HEK293 (cell line): ENCODE data around the gene TFPI.
A peak's percentile ranks its signal among the peaks of the same experiment; 100 is the strongest.

Source experiments
- CTCF ChIA-PET: fragments of 350-600 bp; formaldehyde crosslinking; extraction: SDS; loops from one replicate; lab custom pipeline; 2021; ENCODE audit warnings: antibody characterized with exemption; lab: Yijun Ruan, JAX
- POLR2A ChIA-PET: fragments of 300-600 bp; formaldehyde crosslinking; extraction: SDS; loops from one replicate; lab custom pipeline; 2020; ENCODE audit warnings: antibody characterized with exemption, inconsistent platforms; lab: Yijun Ruan, JAX
- H3K27ac ChIP-seq: fragments of 200-500 bp; sonication (Bioruptor generic); 2 replicates; pipeline ENCODE4 v1.5.1; 2014; ENCODE audit warnings: low read depth, low read length, control low read depth, inconsistent platforms; ENCODE audit errors: extremely low read depth
- H3K36me3 ChIP-seq, 2 experiments: fragments of 200-500 bp in 1 of 2; sonication (Bioruptor generic) in 1 of 2; 1 replicate in 1 of 2; 2 replicates in 1 of 2; pipeline ENCODE4 v1.5.1; 2014 to 2017; ENCODE audit warnings: inconsistent platforms in 2 of 2, low read length in 2 of 2; ENCODE audit not compliant: control insufficient read depth in 2 of 2, insufficient read depth in 1 of 2
- H3K4me1 ChIP-seq: fragments of 200-500 bp; sonication (Bioruptor generic); 2 replicates; pipeline ENCODE4 v1.5.1; 2014; ENCODE audit warnings: mild to moderate bottlenecking, low read length, inconsistent platforms; ENCODE audit not compliant: control insufficient read depth, insufficient read depth
- H3K4me3 ChIP-seq: 2 replicates; pipeline ENCODE4 v1.5.1; 2011; ENCODE audit warnings: low read depth, mild to moderate bottlenecking, control low read depth, low read length, moderate library complexity
- H3K9me3 ChIP-seq: fragments of 200-500 bp; sonication (Bioruptor generic); 2 replicates; pipeline ENCODE4 v1.5.1; 2014; ENCODE audit warnings: low read depth, low read length, inconsistent platforms; ENCODE audit not compliant: control insufficient read depth, insufficient read depth
- GFI1B ChIP-seq: fragments of 450-650 bp; formaldehyde crosslinking; IDR thresholded peaks from 2 replicates; pipeline ENCODE4 v1.5.1; 2016; ENCODE audit warnings: missing biosample characterization, missing genetic modification characterization
- GLI4 ChIP-seq: fragments of 450-650 bp; formaldehyde crosslinking; IDR thresholded peaks from 2 replicates; pipeline ENCODE4 v1.5.1; 2016; ENCODE audit warnings: missing biosample characterization, missing genetic modification characterization
- GLIS1 ChIP-seq: fragments of 450-650 bp; formaldehyde crosslinking; IDR thresholded peaks from 2 replicates; pipeline ENCODE4 v1.5.1; 2016; ENCODE audit warnings: missing biosample characterization, missing genetic modification characterization
- MEIS1 ChIP-seq: sonication (generic); formaldehyde crosslinking; IDR thresholded peaks from 2 replicates; pipeline ENCODE4 v1.8.1; 2022; ENCODE audit warnings: missing genetic modification reagents, mild to moderate bottlenecking, borderline replicate concordance
- PRDM1 ChIP-seq: fragments of 450-650 bp; formaldehyde crosslinking; IDR thresholded peaks from 2 replicates; pipeline ENCODE4; 2016; ENCODE audit warnings: missing biosample characterization, missing genetic modification characterization
- SCRT2 ChIP-seq: fragments of 450-650 bp; formaldehyde crosslinking; IDR thresholded peaks from 2 replicates; pipeline ENCODE4 v1.5.1; 2016; ENCODE audit warnings: missing biosample characterization, missing genetic modification characterization
- SP7 ChIP-seq: fragments of 450-650 bp; formaldehyde crosslinking; IDR thresholded peaks from 2 replicates; pipeline ENCODE4 v1.5.1; 2016; ENCODE audit warnings: missing biosample characterization, missing genetic modification characterization
- ZIC2 ChIP-seq: fragments of 450-650 bp; formaldehyde crosslinking; IDR thresholded peaks from 2 replicates; pipeline ENCODE4 v1.5.1; 2016; ENCODE audit warnings: missing biosample characterization, missing genetic modification characterization
- ZNF10 ChIP-seq: fragments of 450-650 bp; formaldehyde crosslinking; IDR thresholded peaks from 2 replicates; pipeline ENCODE4 v1.5.1; 2017; ENCODE audit warnings: missing biosample characterization, missing genetic modification characterization
- ZNF121 ChIP-seq: fragments of 450-650 bp; formaldehyde crosslinking; IDR thresholded peaks from 2 replicates; pipeline ENCODE4 v1.5.1; 2016; ENCODE audit warnings: missing biosample characterization, missing genetic modification characterization
- ZNF132 ChIP-seq: fragments of 450-650 bp; formaldehyde crosslinking; IDR thresholded peaks from 2 replicates; pipeline ENCODE4 v1.5.1; 2017; ENCODE audit warnings: missing biosample characterization, missing genetic modification characterization, borderline replicate concordance
- ZNF174 ChIP-seq: fragments of 450-650 bp; formaldehyde crosslinking; IDR thresholded peaks from 2 replicates; pipeline ENCODE4 v1.5.0; 2017; ENCODE audit warnings: missing biosample characterization, mild to moderate bottlenecking, missing genetic modification characterization
- ZNF221 ChIP-seq: fragments of 450-650 bp; formaldehyde crosslinking; IDR thresholded peaks from 2 replicates; pipeline ENCODE4 v1.5.1; 2017; ENCODE audit warnings: missing biosample characterization, missing genetic modification characterization, borderline replicate concordance
- ZNF239 ChIP-seq: fragments of 450-650 bp; formaldehyde crosslinking; IDR thresholded peaks from 2 replicates; pipeline ENCODE4 v1.5.1; 2016; ENCODE audit warnings: missing biosample characterization, missing genetic modification characterization
- ZNF366 ChIP-seq: fragments of 450-650 bp; formaldehyde crosslinking; conservative IDR thresholded peaks from 2 replicates; pipeline ENCODE4 v1.5.1; 2016; ENCODE audit warnings: missing biosample characterization, missing genetic modification characterization
- ZNF433 ChIP-seq: fragments of 450-650 bp; formaldehyde crosslinking; IDR thresholded peaks from 2 replicates; pipeline ENCODE4 v1.5.1; 2016; ENCODE audit warnings: missing biosample characterization, missing genetic modification characterization, low read depth
- ZNF514 ChIP-seq: fragments of 450-650 bp; formaldehyde crosslinking; IDR thresholded peaks from 2 replicates; pipeline ENCODE4 v1.5.1; 2016; ENCODE audit warnings: missing biosample characterization, missing genetic modification characterization
- ZNF555 ChIP-seq: fragments of 450-650 bp; formaldehyde crosslinking; conservative IDR thresholded peaks from 2 replicates; pipeline ENCODE4 v1.5.1; 2017; ENCODE audit warnings: missing biosample characterization, mild to moderate bottlenecking, missing genetic modification characterization, inconsistent platforms
- ZNF561 ChIP-seq: fragments of 450-650 bp; IDR thresholded peaks from 2 replicates; pipeline ENCODE4 v1.5.1; 2018; ENCODE audit warnings: missing biosample characterization, missing genetic modification characterization, borderline replicate concordance
- ZNF596 ChIP-seq: fragments of 450-650 bp; IDR thresholded peaks from 2 replicates; pipeline ENCODE4 v1.5.0; 2018; ENCODE audit warnings: missing biosample characterization, mild to moderate bottlenecking, missing genetic modification characterization, moderate library complexity
- ZNF600 ChIP-seq: fragments of 450-650 bp; formaldehyde crosslinking; IDR thresholded peaks from 2 replicates; pipeline ENCODE4 v1.5.1; 2016; ENCODE audit warnings: missing biosample characterization, missing genetic modification characterization
- ZNF654 ChIP-seq: fragments of 450-650 bp; formaldehyde crosslinking; IDR thresholded peaks from 2 replicates; pipeline ENCODE4 v1.5.1; 2016; ENCODE audit warnings: low read depth, missing biosample characterization, missing genetic modification characterization
- TF ChIP-seq, protein P1 (sequence below): fragments of 450-650 bp; formaldehyde crosslinking; IDR thresholded peaks from 2 replicates; pipeline ENCODE4 v1.5.1; 2017; ENCODE audit warnings: missing biosample characterization, missing genetic modification characterization
- TF ChIP-seq, protein P2 (sequence below): fragments of 450-650 bp; formaldehyde crosslinking; IDR thresholded peaks from 2 replicates; pipeline ENCODE4 v1.5.1; 2017; ENCODE audit warnings: missing biosample characterization, missing genetic modification characterization
- TF ChIP-seq, protein P3 (sequence below): fragments of 450-650 bp; formaldehyde crosslinking; optimal IDR thresholded peaks from 2 replicates; pipeline ENCODE3; 2016; ENCODE audit warnings: missing biosample characterization, mild to moderate bottlenecking, missing genetic modification characterization
- TF ChIP-seq, protein P4 (sequence below): fragments of 450-650 bp; formaldehyde crosslinking; IDR thresholded peaks from 2 replicates; pipeline ENCODE4 v1.5.1; 2017; ENCODE audit warnings: missing biosample characterization, missing genetic modification characterization
- TF ChIP-seq, protein P5 (sequence below): fragments of 450-650 bp; formaldehyde crosslinking; IDR thresholded peaks from 2 replicates; pipeline ENCODE4 v1.5.1; 2017; ENCODE audit warnings: missing biosample characterization, missing genetic modification characterization

Gene TFPI

DNA sequence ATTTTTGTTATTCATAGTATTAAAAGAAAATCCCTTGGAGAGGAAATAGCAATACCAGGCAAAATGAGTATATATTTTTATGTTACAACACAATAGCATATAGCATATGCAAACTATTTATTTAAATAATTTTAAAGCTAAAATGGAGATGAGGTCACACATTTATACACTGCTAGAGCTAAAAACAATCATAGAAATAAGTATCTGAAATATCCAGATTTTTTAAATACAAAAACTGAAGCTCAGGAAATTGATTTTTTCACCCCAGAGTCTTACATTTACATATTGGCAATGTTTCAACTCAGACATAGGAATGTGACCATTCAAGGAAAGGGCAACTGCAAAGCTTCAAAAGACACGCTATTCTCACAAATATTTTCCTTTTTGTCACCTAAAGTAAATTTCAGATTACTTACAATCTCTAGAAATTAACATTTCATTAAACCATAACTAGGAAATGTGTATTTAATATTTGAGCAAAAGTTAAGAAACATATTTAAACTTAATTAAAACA, 8.9 kb downstream of the TFPI start:
- CTCF ChIA-PET: interaction anchor here (2.0 to 2.8 kb wide), 2 partner anchors 35 to 46 kb away, joined by 11 to 12 read pairs; no protein-coding TSS in a partner anchor

DNA sequence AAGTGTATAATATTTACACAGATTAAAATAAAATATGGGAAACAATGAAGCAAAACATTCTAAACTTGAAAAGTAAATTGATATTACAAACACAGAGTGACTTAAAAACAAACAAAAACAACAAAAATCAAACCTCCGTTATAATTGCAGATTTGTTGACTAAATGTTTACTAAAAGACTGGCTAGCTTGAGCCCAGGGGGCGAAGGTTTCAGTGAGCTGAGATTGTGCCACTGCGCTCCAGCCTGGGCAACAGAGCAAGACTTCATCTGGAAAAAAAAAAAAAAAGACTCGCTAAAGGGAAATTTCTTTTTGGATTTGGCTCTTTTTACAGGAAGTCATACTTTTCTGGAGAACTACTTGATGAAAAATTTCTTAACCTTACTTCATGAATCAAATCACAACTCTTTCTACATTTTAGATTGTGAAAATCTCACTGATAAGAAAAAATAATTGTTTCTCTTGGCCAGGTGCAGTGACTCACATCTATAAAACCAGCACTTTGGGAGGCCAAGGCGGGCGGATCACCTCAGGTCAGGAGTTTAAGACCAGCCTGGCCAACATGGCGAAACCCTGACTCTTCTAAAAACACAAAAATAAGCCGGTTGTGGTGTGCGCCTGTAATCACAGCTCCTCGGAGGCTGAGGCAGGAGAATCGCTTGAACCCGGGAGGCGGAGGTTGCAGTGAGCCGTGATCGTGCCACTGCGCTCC, 9.7 kb downstream of the TFPI start:
- Histone ChIP-seq H3K36me3 (0 out of 3 replicates have a peak, but pooled peaks cover 0 to 3% of the 10 kb centered on the region in 2 experiments), H3K9me3 (no peaks in the 10 kb centered on the region), H3K4me3 (no peak overlapping the region), H3K27ac (peak overlapping the region; percentile 75), H3K4me1 (peaks cover 23% of the 10 kb centered on the region)
- ChIA-PET POLR2A (no interaction called here), CTCF (interaction anchor here (0.6 to 2.8 kb wide), 5 partner anchors 19 to 70 kb away, joined by 3 to 12 read pairs (median 5); no protein-coding TSS in a partner anchor)
- no peak for TF ChIP-seq ZNF174
- 0 out of 2 replicates have a peak, but pooled peaks have one; percentile 8 for TF ChIP-seq PRDM1 (tag by site-specific recombination)
- peak; percentile 61 for TF ChIP-seq GLIS1 (tag by site-specific recombination)
- no peak for TF ChIP-seq ZIC2 (tag by site-specific recombination)
- peak; percentile 16; the same call in 1 of the 2 replicates for TF ChIP-seq GFI1B (tag by site-specific recombination)
- no peak for TF ChIP-seq ZNF132 (tag by site-specific recombination)
- no peak for TF ChIP-seq ZNF654 (tag by site-specific recombination)
- peak; percentile 48 for TF ChIP-seq ZNF366 (tag by site-specific recombination)
- TF ChIP-seq, protein P1, sequence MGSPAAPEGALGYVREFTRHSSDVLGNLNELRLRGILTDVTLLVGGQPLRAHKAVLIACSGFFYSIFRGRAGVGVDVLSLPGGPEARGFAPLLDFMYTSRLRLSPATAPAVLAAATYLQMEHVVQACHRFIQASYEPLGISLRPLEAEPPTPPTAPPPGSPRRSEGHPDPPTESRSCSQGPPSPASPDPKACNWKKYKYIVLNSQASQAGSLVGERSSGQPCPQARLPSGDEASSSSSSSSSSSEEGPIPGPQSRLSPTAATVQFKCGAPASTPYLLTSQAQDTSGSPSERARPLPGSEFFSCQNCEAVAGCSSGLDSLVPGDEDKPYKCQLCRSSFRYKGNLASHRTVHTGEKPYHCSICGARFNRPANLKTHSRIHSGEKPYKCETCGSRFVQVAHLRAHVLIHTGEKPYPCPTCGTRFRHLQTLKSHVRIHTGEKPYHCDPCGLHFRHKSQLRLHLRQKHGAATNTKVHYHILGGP (tag by site-specific recombination): no peak
- TF ChIP-seq ZNF561 (tag by site-specific recombination): no peak
- TF ChIP-seq SCRT2 (tag by site-specific recombination): no peak
- no peak for TF ChIP-seq ZNF433 (tag by site-specific recombination)
- no peak for TF ChIP-seq ZNF10
- TF ChIP-seq GLI4 (tag by site-specific recombination): no peak
- no peak for TF ChIP-seq SP7 (tag by site-specific recombination)
- TF ChIP-seq, protein P2, sequence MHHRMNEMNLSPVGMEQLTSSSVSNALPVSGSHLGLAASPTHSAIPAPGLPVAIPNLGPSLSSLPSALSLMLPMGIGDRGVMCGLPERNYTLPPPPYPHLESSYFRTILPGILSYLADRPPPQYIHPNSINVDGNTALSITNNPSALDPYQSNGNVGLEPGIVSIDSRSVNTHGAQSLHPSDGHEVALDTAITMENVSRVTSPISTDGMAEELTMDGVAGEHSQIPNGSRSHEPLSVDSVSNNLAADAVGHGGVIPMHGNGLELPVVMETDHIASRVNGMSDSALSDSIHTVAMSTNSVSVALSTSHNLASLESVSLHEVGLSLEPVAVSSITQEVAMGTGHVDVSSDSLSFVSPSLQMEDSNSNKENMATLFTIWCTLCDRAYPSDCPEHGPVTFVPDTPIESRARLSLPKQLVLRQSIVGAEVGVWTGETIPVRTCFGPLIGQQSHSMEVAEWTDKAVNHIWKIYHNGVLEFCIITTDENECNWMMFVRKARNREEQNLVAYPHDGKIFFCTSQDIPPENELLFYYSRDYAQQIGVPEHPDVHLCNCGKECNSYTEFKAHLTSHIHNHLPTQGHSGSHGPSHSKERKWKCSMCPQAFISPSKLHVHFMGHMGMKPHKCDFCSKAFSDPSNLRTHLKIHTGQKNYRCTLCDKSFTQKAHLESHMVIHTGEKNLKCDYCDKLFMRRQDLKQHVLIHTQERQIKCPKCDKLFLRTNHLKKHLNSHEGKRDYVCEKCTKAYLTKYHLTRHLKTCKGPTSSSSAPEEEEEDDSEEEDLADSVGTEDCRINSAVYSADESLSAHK: 0 out of 2 replicates have a peak, but pooled peaks have one; percentile 11
- no peak for TF ChIP-seq ZNF596 (tag by site-specific recombination)
- TF ChIP-seq, protein P3, sequence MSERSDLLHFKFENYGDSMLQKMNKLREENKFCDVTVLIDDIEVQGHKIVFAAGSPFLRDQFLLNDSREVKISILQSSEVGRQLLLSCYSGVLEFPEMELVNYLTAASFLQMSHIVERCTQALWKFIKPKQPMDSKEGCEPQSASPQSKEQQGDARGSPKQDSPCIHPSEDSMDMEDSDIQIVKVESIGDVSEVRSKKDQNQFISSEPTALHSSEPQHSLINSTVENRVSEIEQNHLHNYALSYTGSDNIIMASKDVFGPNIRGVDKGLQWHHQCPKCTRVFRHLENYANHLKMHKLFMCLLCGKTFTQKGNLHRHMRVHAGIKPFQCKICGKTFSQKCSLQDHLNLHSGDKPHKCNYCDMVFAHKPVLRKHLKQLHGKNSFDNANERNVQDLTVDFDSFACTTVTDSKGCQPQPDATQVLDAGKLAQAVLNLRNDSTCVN (tag by site-specific recombination): no peak
- no peak for TF ChIP-seq ZNF121 (tag by site-specific recombination)
- no peak for TF ChIP-seq ZNF239 (tag by site-specific recombination)
- no peak for TF ChIP-seq ZNF555 (tag by site-specific recombination)
- no peak for TF ChIP-seq ZNF221 (tag by site-specific recombination)

More for the DNA sequence above, 8.9 kb downstream of the TFPI start:
- POLR2A ChIA-PET: no interaction called here
- Histone ChIP-seq H3K4me1 (peaks cover 26% of the 10 kb centered on the region), H3K27ac (0 out of 2 replicates have a peak overlapping the region, but pooled peaks have one; percentile 75), H3K36me3 (0 out of 3 replicates have a peak, but pooled peaks cover 0 to 3% of the 10 kb centered on the region in 2 experiments), H3K4me3 (no peak overlapping the region), H3K9me3 (no peaks in the 10 kb centered on the region)
- no peak for TF ChIP-seq MEIS1 (CRISPR knock-in tag)
- TF ChIP-seq ZNF600 (tag by site-specific recombination): no peak
- TF ChIP-seq ZNF514 (tag by site-specific recombination): no peak
- TF ChIP-seq, protein P4, sequence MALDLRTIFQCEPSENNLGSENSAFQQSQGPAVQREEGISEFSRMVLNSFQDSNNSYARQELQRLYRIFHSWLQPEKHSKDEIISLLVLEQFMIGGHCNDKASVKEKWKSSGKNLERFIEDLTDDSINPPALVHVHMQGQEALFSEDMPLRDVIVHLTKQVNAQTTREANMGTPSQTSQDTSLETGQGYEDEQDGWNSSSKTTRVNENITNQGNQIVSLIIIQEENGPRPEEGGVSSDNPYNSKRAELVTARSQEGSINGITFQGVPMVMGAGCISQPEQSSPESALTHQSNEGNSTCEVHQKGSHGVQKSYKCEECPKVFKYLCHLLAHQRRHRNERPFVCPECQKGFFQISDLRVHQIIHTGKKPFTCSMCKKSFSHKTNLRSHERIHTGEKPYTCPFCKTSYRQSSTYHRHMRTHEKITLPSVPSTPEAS (tag by site-specific recombination): no peak
- TF ChIP-seq, protein P5, sequence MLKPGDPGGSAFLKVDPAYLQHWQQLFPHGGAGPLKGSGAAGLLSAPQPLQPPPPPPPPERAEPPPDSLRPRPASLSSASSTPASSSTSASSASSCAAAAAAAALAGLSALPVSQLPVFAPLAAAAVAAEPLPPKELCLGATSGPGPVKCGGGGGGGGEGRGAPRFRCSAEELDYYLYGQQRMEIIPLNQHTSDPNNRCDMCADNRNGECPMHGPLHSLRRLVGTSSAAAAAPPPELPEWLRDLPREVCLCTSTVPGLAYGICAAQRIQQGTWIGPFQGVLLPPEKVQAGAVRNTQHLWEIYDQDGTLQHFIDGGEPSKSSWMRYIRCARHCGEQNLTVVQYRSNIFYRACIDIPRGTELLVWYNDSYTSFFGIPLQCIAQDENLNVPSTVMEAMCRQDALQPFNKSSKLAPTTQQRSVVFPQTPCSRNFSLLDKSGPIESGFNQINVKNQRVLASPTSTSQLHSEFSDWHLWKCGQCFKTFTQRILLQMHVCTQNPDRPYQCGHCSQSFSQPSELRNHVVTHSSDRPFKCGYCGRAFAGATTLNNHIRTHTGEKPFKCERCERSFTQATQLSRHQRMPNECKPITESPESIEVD (tag by site-specific recombination): peak; percentile 22; the same call in 1 of the 2 replicates
